ENCODE data around the gene ERBB4. TPM values are rescaled to one million over a fixed set of nuclear protein-coding genes. Genes with fewer than 3 reads are reported as not detected.

Gene ERBB4
- total RNA-seq, 1 experiment from 2014 or later: not detected

DNA sequence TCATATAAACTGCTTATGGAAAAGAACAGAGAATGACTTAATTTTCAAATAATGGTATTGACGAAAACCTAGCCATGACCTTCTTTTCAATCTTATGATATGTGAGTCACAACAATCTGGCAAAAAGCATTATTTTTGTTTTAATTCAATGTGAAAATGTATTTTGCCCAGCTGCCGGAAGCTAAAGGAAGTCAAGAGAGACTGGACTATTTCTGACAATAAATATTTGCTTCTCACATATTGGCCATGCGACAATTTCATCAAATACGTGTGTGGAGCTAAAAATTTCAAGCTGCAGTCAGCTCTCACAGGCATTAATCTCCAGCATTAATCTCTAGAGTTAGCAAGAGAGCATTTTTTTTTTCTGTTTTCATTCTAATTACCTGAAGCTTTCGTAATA lies 1101.2 kb downstream of the ERBB4 start:
- TF ChIP-seq, protein P1, sequence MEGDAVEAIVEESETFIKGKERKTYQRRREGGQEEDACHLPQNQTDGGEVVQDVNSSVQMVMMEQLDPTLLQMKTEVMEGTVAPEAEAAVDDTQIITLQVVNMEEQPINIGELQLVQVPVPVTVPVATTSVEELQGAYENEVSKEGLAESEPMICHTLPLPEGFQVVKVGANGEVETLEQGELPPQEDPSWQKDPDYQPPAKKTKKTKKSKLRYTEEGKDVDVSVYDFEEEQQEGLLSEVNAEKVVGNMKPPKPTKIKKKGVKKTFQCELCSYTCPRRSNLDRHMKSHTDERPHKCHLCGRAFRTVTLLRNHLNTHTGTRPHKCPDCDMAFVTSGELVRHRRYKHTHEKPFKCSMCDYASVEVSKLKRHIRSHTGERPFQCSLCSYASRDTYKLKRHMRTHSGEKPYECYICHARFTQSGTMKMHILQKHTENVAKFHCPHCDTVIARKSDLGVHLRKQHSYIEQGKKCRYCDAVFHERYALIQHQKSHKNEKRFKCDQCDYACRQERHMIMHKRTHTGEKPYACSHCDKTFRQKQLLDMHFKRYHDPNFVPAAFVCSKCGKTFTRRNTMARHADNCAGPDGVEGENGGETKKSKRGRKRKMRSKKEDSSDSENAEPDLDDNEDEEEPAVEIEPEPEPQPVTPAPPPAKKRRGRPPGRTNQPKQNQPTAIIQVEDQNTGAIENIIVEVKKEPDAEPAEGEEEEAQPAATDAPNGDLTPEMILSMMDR (IDR thresholded peaks at IDR 0.05; ENCODE audit: unreplicated experiment): no peak
- H3K27ac Mint-ChIP-seq (ENCODE audit: low read depth, unreplicated experiment): no peak overlapping the region
- CTCF ChIA-PET: interaction anchor here (2.1 kb wide), 1 partner anchor 18 kb away, joined by 6 read pairs; no protein-coding TSS in a partner anchor
- no peak overlapping the region for H3K4me3 Mint-ChIP-seq (ENCODE audit: unreplicated experiment)
- no peaks in the 10 kb centered on the region for H3K9me3 Mint-ChIP-seq (ENCODE audit: unreplicated experiment)
- intact Hi-C loops (cut with micrococcal nuclease): no loop called here
- H3K27me3 Mint-ChIP-seq (ENCODE audit: insufficient read depth, unreplicated experiment): peaks cover 31% of the 10 kb centered on the region
- POLR2A ChIA-PET: no interaction called here
- no peak for DNase-seq (ENCODE audit: unreplicated experiment)
- no peaks in the 10 kb centered on the region for H3K36me3 Mint-ChIP-seq (ENCODE audit: insufficient read depth, unreplicated experiment)
- no peaks in the 10 kb centered on the region for H3K4me1 Mint-ChIP-seq (ENCODE audit: insufficient read depth, unreplicated experiment)
- no TSS peak for BruUV-seq (replicated peaks)

DNA sequence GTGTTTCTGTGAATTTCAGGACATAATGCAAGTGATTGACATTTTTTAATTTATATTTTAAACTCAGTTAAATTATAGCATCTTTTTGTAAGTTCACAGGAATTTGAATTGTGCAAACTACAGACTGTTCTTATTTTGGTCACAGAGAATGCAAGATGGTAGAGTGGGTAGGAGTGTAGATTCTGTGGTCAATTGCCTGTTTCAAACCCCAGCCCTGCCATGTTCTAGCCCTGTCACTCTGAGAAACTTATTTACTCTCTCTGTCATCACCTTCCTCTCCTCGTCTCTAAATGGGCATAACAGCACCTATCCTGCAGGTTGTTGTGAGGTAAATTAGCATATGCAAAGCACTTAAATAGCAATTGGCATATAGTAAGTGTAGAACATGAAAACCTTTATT lies 1102.4 kb downstream of the ERBB4 start:
- TF ChIP-seq, protein P1 (IDR thresholded peaks at IDR 0.05; ENCODE audit: unreplicated experiment): no peak
- no TSS peak for BruUV-seq (replicated peaks)
- H3K4me3 Mint-ChIP-seq (ENCODE audit: unreplicated experiment): no peak overlapping the region
- no peaks in the 10 kb centered on the region for H3K36me3 Mint-ChIP-seq (ENCODE audit: insufficient read depth, unreplicated experiment)
- no peaks in the 10 kb centered on the region for H3K9me3 Mint-ChIP-seq (ENCODE audit: unreplicated experiment)
- POLR2A ChIA-PET: no interaction called here
- no peaks in the 10 kb centered on the region for H3K4me1 Mint-ChIP-seq (ENCODE audit: insufficient read depth, unreplicated experiment)
- CTCF ChIA-PET: no interaction called here
- H3K27ac Mint-ChIP-seq (ENCODE audit: low read depth, unreplicated experiment): no peak overlapping the region
- peaks cover 31% of the 10 kb centered on the region for H3K27me3 Mint-ChIP-seq (ENCODE audit: insufficient read depth, unreplicated experiment)
- DNase-seq (ENCODE audit: unreplicated experiment): no peak
- intact Hi-C loops (cut with micrococcal nuclease): no loop called here

DNA sequence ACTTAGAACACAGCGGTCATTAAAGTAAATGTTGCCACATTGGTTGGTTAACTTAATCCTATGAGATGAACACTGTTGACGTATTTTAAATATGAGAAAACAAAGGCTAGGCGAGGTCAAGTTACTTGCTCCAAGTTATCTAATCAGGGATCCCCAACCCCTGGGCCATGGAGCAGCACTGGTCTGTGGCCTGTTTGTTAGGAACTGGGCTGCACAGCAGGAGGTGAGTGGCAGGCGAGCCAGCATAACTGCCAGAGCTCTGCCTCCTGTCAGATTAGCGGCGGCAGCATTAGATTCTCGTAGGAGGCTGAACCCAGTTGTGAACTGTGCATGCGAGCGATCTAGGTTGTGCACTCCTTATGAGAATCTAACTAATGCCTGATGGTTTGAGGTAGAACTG lies 1103.3 kb downstream of the ERBB4 start:
- Mint-ChIP-seq H3K27me3 (ENCODE audit: insufficient read depth, unreplicated experiment) (peaks cover 31% of the 10 kb centered on the region), H3K9me3 (ENCODE audit: unreplicated experiment) (no peaks in the 10 kb centered on the region), H3K4me3 (ENCODE audit: unreplicated experiment) (no peak overlapping the region), H3K36me3 (ENCODE audit: insufficient read depth, unreplicated experiment) (no peaks in the 10 kb centered on the region), H3K4me1 (ENCODE audit: insufficient read depth, unreplicated experiment) (no peaks in the 10 kb centered on the region), H3K27ac (ENCODE audit: low read depth, unreplicated experiment) (no peak overlapping the region)
- POLR2A ChIA-PET: no interaction called here
- no TSS peak for BruUV-seq (replicated peaks)
- DNase-seq (ENCODE audit: unreplicated experiment): no peak
- TF ChIP-seq, protein P1 (IDR thresholded peaks at IDR 0.05; ENCODE audit: unreplicated experiment): no peak
- CTCF ChIA-PET: no interaction called here
- intact Hi-C loops (cut with micrococcal nuclease): no loop called here

DNA sequence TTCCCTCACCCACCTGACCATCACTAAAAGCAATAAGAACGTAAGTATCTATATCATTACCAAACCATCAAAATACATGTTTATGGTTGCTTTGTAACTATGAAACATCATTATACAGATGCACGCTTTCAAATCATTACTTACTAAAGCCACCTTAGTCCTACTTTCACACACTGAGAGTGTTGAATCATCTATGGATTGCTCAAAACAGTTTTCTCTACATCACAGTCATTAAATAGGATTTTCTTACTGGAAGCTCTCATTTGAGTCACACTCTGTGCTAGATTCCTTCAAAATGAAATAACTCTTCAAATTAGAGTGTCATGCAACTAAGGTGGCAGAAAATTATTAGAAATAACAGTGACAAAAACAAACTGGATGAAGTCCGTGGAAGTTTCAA lies 1103.8 kb downstream of the ERBB4 start:
- CTCF ChIA-PET: no interaction called here
- no peaks in the 10 kb centered on the region for H3K9me3 Mint-ChIP-seq (ENCODE audit: unreplicated experiment)
- H3K4me3 Mint-ChIP-seq (ENCODE audit: unreplicated experiment): no peak overlapping the region
- TF ChIP-seq, protein P1 (IDR thresholded peaks at IDR 0.05; ENCODE audit: unreplicated experiment): no peak
- POLR2A ChIA-PET: no interaction called here
- H3K4me1 Mint-ChIP-seq (ENCODE audit: insufficient read depth, unreplicated experiment): no peaks in the 10 kb centered on the region
- H3K27me3 Mint-ChIP-seq (ENCODE audit: insufficient read depth, unreplicated experiment): peaks cover 31% of the 10 kb centered on the region
- no peak for DNase-seq (ENCODE audit: unreplicated experiment)
- H3K36me3 Mint-ChIP-seq (ENCODE audit: insufficient read depth, unreplicated experiment): no peaks in the 10 kb centered on the region
- intact Hi-C loops (cut with micrococcal nuclease): no loop called here
- H3K27ac Mint-ChIP-seq (ENCODE audit: low read depth, unreplicated experiment): no peak overlapping the region
- BruUV-seq (replicated peaks): no TSS peak
